ENCODE measurements around the gene KRTAP4-7. TPM values are rescaled to one million over a fixed set of nuclear protein-coding genes. Genes with fewer than 3 reads are reported as not detected.
"Not testable (repeated sequence)": the region's sequence is repeated elsewhere in the genome, so short reads cannot be mapped to it uniquely, and the experiment has no call there.

KRTAP4-7 gene
- total and polyA plus RNA-seq, 2 experiments from 2014 or later = not detected

GRCh38 chr17:41121742-41122141, 37.8 kb downstream of the KRTAP4-7 start:
- H3K4me2 ChIP-seq (ENCODE audit: unreplicated experiment) = no peak overlapping the region
- H3F3A ChIP-seq (ENCODE audit: insufficient read depth) = peaks cover 7% of the 10 kb centered on the region
- H4K20me1 ChIP-seq (ENCODE audit: insufficient read depth) = no peaks in the 10 kb centered on the region
- no peak overlapping the region for H3K4me3 ChIP-seq
- peaks cover 13% of the 10 kb centered on the region for H3K4me1 ChIP-seq (ENCODE audit: insufficient read depth)
- no peaks in the 10 kb centered on the region for H3K79me2 ChIP-seq (ENCODE audit: insufficient read depth)
- H2AFZ ChIP-seq = no peak overlapping the region
- no peak overlapping the region for H3K9ac ChIP-seq
- in situ Hi-C loops (cut with MboI) = no loop called here
- TF ChIP-seq EZH2 (IDR thresholded peaks at IDR 0.05; ENCODE audit: insufficient read depth, poor library complexity, severe bottlenecking) (no peak), EZH2phosphoT487 (IDR thresholded peaks at IDR 0.05; ENCODE audit: insufficient read depth, low read depth) (no peak)
- H3K36me3 ChIP-seq (ENCODE audit: low read depth) = no peaks in the 10 kb centered on the region
- H3K27me3 ChIP-seq (replicated peaks; ENCODE audit: insufficient read depth) = no peaks in the 10 kb centered on the region
- H3K9me2 ChIP-seq (ENCODE audit: insufficient read depth) = no peaks in the 10 kb centered on the region
- no peak overlapping the region for H3K27ac ChIP-seq
- H3K9me3 ChIP-seq (ENCODE audit: low read depth) = no peaks in the 10 kb centered on the region
- no peak for DNase-seq
- WGBS, 2 experiments (ENCODE audit: low coverage in 1 of 2, low lambda C conversion rate in 2 of 2, missing lambda C conversion rate in 2 of 2) = 66 to 78% methylated on average over 2 of the region's 2 CpGs

DNA sequence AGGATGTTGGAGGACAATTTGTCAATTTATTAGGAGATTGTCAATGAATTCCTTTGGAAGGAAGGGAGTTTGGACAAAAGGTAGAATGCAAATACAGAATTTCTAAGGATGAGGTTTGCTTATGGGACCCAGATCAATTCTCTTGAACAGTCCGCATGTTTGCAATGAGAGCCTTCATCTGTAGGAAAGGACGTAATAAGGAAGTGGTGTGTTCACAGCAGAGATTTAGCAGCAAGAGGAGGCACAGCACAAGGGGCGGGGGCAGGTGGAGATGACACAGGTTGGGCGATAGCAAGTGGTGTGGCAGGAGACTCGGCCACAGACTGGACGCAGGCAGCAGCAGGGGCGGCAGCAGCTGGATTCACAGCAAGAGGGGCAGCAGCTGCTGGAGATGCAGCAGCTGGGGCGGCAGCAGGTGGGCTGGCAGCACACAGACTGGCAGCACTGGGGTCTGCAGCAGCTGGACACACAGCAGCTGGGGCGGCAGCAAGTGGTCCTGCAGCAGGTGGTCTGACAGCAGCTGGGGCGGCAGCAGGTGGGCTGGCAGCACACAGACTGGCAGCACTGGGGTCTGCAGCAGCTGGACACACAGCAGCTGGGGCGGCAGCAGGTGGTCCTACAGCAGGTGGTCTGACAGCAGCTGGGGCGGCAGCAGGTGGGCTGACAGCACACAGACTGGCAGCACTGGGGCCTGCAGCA, 39.5 kb downstream of the KRTAP4-7 start:
- H3K36me3 ChIP-seq (ENCODE audit: low read depth); H3F3A ChIP-seq (ENCODE audit: insufficient read depth); H3K9ac ChIP-seq; H2AFZ ChIP-seq; H3K27ac ChIP-seq; DNase-seq; H3K27me3 ChIP-seq (replicated peaks; ENCODE audit: insufficient read depth); H3K4me3 ChIP-seq; in situ Hi-C loops (cut with MboI); H3K9me3 ChIP-seq (ENCODE audit: low read depth); H3K79me2 ChIP-seq (ENCODE audit: insufficient read depth); H3K9me2 ChIP-seq (ENCODE audit: insufficient read depth); H4K20me1 ChIP-seq (ENCODE audit: insufficient read depth); H3K4me2 ChIP-seq (ENCODE audit: unreplicated experiment): not testable (repeated sequence)
- 79 to 82% methylated on average over 8 to 12 of the region's 12 CpGs for WGBS, 2 experiments (ENCODE audit: low coverage in 1 of 2, low lambda C conversion rate in 2 of 2, missing lambda C conversion rate in 2 of 2)
- H3K4me1 ChIP-seq (ENCODE audit: insufficient read depth) = peaks cover 13% of the 10 kb centered on the region

DNA sequence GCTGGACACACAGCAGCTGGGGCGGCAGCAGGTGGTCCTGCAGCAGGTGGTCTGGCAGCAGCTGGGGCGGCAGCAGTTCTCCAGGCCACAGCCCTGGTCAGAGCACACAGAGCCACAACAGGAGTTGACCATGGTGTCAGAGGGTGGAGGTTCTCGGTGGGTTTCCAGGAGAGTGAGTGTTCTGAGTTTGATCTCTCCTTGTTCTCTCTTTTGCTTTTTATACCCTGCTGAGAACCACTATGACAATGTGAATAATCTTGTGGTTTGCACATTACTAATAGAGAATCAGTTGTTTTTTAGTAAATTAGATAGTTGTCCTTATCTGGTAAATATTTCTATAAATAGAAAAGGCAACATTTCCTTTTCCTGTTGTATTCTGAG, 40.0 kb downstream of the KRTAP4-7 start, which contains the start of gene KRTAP4-12:
Gene KRTAP4-12, minus strand, starts transcription at position 192 of the 381 bp plus-strand sequence. Its CDS starts 60 bp downstream, at position 132.
- H3K4me3 ChIP-seq; H2AFZ ChIP-seq; H3K4me2 ChIP-seq (ENCODE audit: unreplicated experiment); DNase-seq; H3K27me3 ChIP-seq (replicated peaks; ENCODE audit: insufficient read depth); H3F3A ChIP-seq (ENCODE audit: insufficient read depth); in situ Hi-C loops (cut with MboI); H4K20me1 ChIP-seq (ENCODE audit: insufficient read depth); H3K36me3 ChIP-seq (ENCODE audit: low read depth); H3K9me2 ChIP-seq (ENCODE audit: insufficient read depth); H3K9ac ChIP-seq; H3K27ac ChIP-seq; H3K9me3 ChIP-seq (ENCODE audit: low read depth); H3K79me2 ChIP-seq (ENCODE audit: insufficient read depth): not testable (repeated sequence)
- WGBS, 2 experiments (ENCODE audit: low coverage in 1 of 2, low lambda C conversion rate in 2 of 2, missing lambda C conversion rate in 2 of 2) = 57 to 63% methylated on average over 2 to 3 of the region's 3 CpGs
- peaks cover 13% of the 10 kb centered on the region for H3K4me1 ChIP-seq (ENCODE audit: insufficient read depth)

GRCh38 chr17:41125064-41125463, 41.1 kb downstream of the KRTAP4-7 start:
- DNase-seq = no peak
- no peaks in the 10 kb centered on the region for H4K20me1 ChIP-seq (ENCODE audit: insufficient read depth)
- H3K27me3 ChIP-seq (replicated peaks; ENCODE audit: insufficient read depth) = no peaks in the 10 kb centered on the region
- 97 to 100% methylated on average over 2 of the region's 2 CpGs for WGBS, 2 experiments (ENCODE audit: low coverage in 1 of 2, low lambda C conversion rate in 2 of 2, missing lambda C conversion rate in 2 of 2)
- no peaks in the 10 kb centered on the region for H3K9me3 ChIP-seq (ENCODE audit: low read depth)
- H3K79me2 ChIP-seq (ENCODE audit: insufficient read depth) = no peaks in the 10 kb centered on the region
- no peak overlapping the region for H3K9ac ChIP-seq
- TF ChIP-seq EZH2 (IDR thresholded peaks at IDR 0.05; ENCODE audit: insufficient read depth, poor library complexity, severe bottlenecking) = no peak
- no peak for TF ChIP-seq EZH2phosphoT487 (IDR thresholded peaks at IDR 0.05; ENCODE audit: insufficient read depth, low read depth)
- in situ Hi-C loops (cut with MboI) = no loop called here
- H3K4me1 ChIP-seq (ENCODE audit: insufficient read depth) = peaks cover 13% of the 10 kb centered on the region
- H3K27ac ChIP-seq = no peak overlapping the region
- H3F3A ChIP-seq (ENCODE audit: insufficient read depth) = peaks cover 7% of the 10 kb centered on the region
- no peak overlapping the region for H2AFZ ChIP-seq
- H3K36me3 ChIP-seq (ENCODE audit: low read depth) = no peaks in the 10 kb centered on the region
- H3K4me2 ChIP-seq (ENCODE audit: unreplicated experiment) = no peak overlapping the region
- no peak overlapping the region for H3K4me3 ChIP-seq
- H3K9me2 ChIP-seq (ENCODE audit: insufficient read depth) = no peaks in the 10 kb centered on the region

GRCh38 chr17:41126412-41126811, 42.5 kb downstream of the KRTAP4-7 start:
- TF ChIP-seq EZH2 (IDR thresholded peaks at IDR 0.05; ENCODE audit: insufficient read depth, poor library complexity, severe bottlenecking) = no peak
- TF ChIP-seq EZH2phosphoT487 (IDR thresholded peaks at IDR 0.05; ENCODE audit: insufficient read depth, low read depth) = no peak
- no peaks in the 10 kb centered on the region for H3K36me3 ChIP-seq (ENCODE audit: low read depth)
- H3K27me3 ChIP-seq (replicated peaks; ENCODE audit: insufficient read depth) = no peaks in the 10 kb centered on the region
- no peaks in the 10 kb centered on the region for H3K79me2 ChIP-seq (ENCODE audit: insufficient read depth)
- no peaks in the 10 kb centered on the region for H3K9me2 ChIP-seq (ENCODE audit: insufficient read depth)
- in situ Hi-C loops (cut with MboI) = no loop called here
- H3K9ac ChIP-seq = no peak overlapping the region
- no peak overlapping the region for H2AFZ ChIP-seq
- no peaks in the 10 kb centered on the region for H4K20me1 ChIP-seq (ENCODE audit: insufficient read depth)
- no peak overlapping the region for H3K4me2 ChIP-seq (ENCODE audit: unreplicated experiment)
- 90 to 96% methylated on average over 3 of the region's 3 CpGs for WGBS, 2 experiments (ENCODE audit: low coverage in 1 of 2, low lambda C conversion rate in 2 of 2, missing lambda C conversion rate in 2 of 2)
- H3K27ac ChIP-seq = no peak overlapping the region
- H3K4me3 ChIP-seq = no peak overlapping the region
- peaks cover 13% of the 10 kb centered on the region for H3K4me1 ChIP-seq (ENCODE audit: insufficient read depth)
- DNase-seq = no peak
- H3K9me3 ChIP-seq (ENCODE audit: low read depth) = no peaks in the 10 kb centered on the region
- peaks cover 12% of the 10 kb centered on the region for H3F3A ChIP-seq (ENCODE audit: insufficient read depth)
